ENCODE data around the gene SERPINB10. TPM values are rescaled to one million over a fixed set of nuclear protein-coding genes. Genes with fewer than 3 reads are reported as not detected.

SERPINB10 gene
- total RNA-seq, 1 experiment from 2014 or later, result not detected

GRCh38 chr18:63951302-63951705, 43.5 kb downstream of the SERPINB10 start:
- Histone ChIP-seq H3K9me2 (ENCODE audit: insufficient read depth) (no peaks in the 10 kb centered on the region), H3K27ac (ENCODE audit: low read depth, low read length) (no peak overlapping the region), H3K9me3 (ENCODE audit: control insufficient read depth in 1 of 2, insufficient read depth in 1 of 2, low read depth in 1 of 2, low read length in 2 of 2) (no peaks in the 10 kb centered on the region), H4K20me1 (ENCODE audit: insufficient read depth) (no peaks in the 10 kb centered on the region), H3K9ac (ENCODE audit: low read length) (no peak overlapping the region), H3K27me3 (ENCODE audit: insufficient read depth, low read length) (no peaks in the 10 kb centered on the region), H3K79me2 (ENCODE audit: insufficient read depth, low read length) (no peaks in the 10 kb centered on the region), H3K4me1 (ENCODE audit: control insufficient read depth in 1 of 2, insufficient read depth in 2 of 2, low read length in 2 of 2) (peaks cover 0 to 15% of the 10 kb centered on the region in 2 experiments; a peak in 2 of 4 replicates), H3K36me3 (ENCODE audit: control insufficient read depth in 1 of 2, insufficient read depth in 2 of 2, low read length in 2 of 2) (no peaks in the 10 kb centered on the region), H2AFZ (ENCODE audit: low read depth, low read length, poor library complexity, severe bottlenecking) (no peak overlapping the region), H3K4me3 (replicated peaks in 1 of 2; ENCODE audit: low read depth in 1 of 2, low read length in 2 of 2) (no peak overlapping the region), H3K4me2 (ENCODE audit: low read length) (no peak overlapping the region)
- RAD21 ChIA-PET (ENCODE audit: low non-redundant PET in 1 of 2, low total read pairs in 2 of 2, uncharacterized antibody in 2 of 2, unreplicated experiment in 2 of 2), result no interaction called here
- DNase-seq (ENCODE audit: low read depth, low spot score) (no peak), ATAC-seq (no peak)
- intact Hi-C loops (cut with micrococcal nuclease), result no loop called here
- no TSS peak for BruUV-seq (replicated peaks)
- TF ChIP-seq SP1 (IDR thresholded peaks at IDR 0.05; ENCODE audit: low read depth) (no peak), CTCF (IDR thresholded peaks at IDR 0.05 in 2 of 3, conservative IDR thresholded peaks at IDR 0.05 in 1 of 3; ENCODE audit: borderline replicate concordance in 1 of 3, insufficient read depth in 1 of 3, low read depth in 2 of 3, low read length in 2 of 3) (peak; percentile 10 to 43 (median 25); a peak in 2 of 6 replicates)
- POLR2A ChIA-PET, result no interaction called here
- CTCF ChIA-PET, result interaction anchor here (1.0 kb wide), 1 partner anchor 12 kb away, joined by 5 read pairs; no protein-coding TSS in a partner anchor

GRCh38 chr18:63953811-63954210, 46.1 kb downstream of the SERPINB10 start:
- ATAC-seq (no peak), DNase-seq (ENCODE audit: low read depth, low spot score) (no peak)
- POLR2A ChIA-PET, result no interaction called here
- peaks cover 0 to 7% of the 10 kb centered on the region in 2 experiments; a peak in 2 of 4 replicates for H3K4me1 ChIP-seq (ENCODE audit: control insufficient read depth in 1 of 2, insufficient read depth in 2 of 2, low read length in 2 of 2)
- H3K79me2 ChIP-seq (ENCODE audit: insufficient read depth, low read length), result no peaks in the 10 kb centered on the region
- CTCF ChIA-PET, result no interaction called here
- no peaks in the 10 kb centered on the region for H4K20me1 ChIP-seq (ENCODE audit: insufficient read depth)
- no peak overlapping the region for H3K27ac ChIP-seq (ENCODE audit: low read depth, low read length)
- H3K9ac ChIP-seq (ENCODE audit: low read length), result no peak overlapping the region
- intact Hi-C loops (cut with micrococcal nuclease), result no loop called here
- no peak overlapping the region for H2AFZ ChIP-seq (ENCODE audit: low read depth, low read length, poor library complexity, severe bottlenecking)
- no peaks in the 10 kb centered on the region for H3K9me3 ChIP-seq (ENCODE audit: control insufficient read depth in 1 of 2, insufficient read depth in 1 of 2, low read depth in 1 of 2, low read length in 2 of 2)
- no peaks in the 10 kb centered on the region for H3K36me3 ChIP-seq (ENCODE audit: control insufficient read depth in 1 of 2, insufficient read depth in 2 of 2, low read length in 2 of 2)
- H3K4me2 ChIP-seq (ENCODE audit: low read length), result no peak overlapping the region
- BruUV-seq (replicated peaks), result no TSS peak
- TF ChIP-seq CTCF (IDR thresholded peaks at IDR 0.05 in 2 of 3, conservative IDR thresholded peaks at IDR 0.05 in 1 of 3; ENCODE audit: borderline replicate concordance in 1 of 3, insufficient read depth in 1 of 3, low read depth in 2 of 3, low read length in 2 of 3) (no peak), FOSL1 (IDR thresholded peaks at IDR 0.05; ENCODE audit: low read depth) (no peak)
- H3K27me3 ChIP-seq (ENCODE audit: insufficient read depth, low read length), result no peaks in the 10 kb centered on the region
- RAD21 ChIA-PET (ENCODE audit: low non-redundant PET in 1 of 2, low total read pairs in 2 of 2, uncharacterized antibody in 2 of 2, unreplicated experiment in 2 of 2), result no interaction called here
- H3K9me2 ChIP-seq (ENCODE audit: insufficient read depth), result no peaks in the 10 kb centered on the region
- no peak overlapping the region for H3K4me3 ChIP-seq (replicated peaks in 1 of 2; ENCODE audit: low read depth in 1 of 2, low read length in 2 of 2)
